Central memory CD8-positive, alpha-beta T cell (primary cell): Measurements from ENCODE around the gene TSPAN5.

Experiments used
- ATAC-seq: fragments of 150-1000 bp; cut with Tn5 transposase; replicated peaks from 2 replicates; pipeline ENCODE4 v1.10.0; 2022; ENCODE audit warnings: mild to moderate bottlenecking, moderate FRiP score, moderate number of reproducible peaks; ENCODE audit not compliant: poor library complexity, severe bottlenecking; ENCODE audit errors: extremely low read depth
- DNase-seq, 2 donors: peaks; one replicate each; pipeline ENCODE4 v3.0.0; 2021; ENCODE audit warnings: low spot score in 2 of 2
- H3K27ac Mint-ChIP-seq: one replicate; pipeline ENCODE4 v1.8.0; 2022; ENCODE audit warnings: low read depth, mild to moderate bottlenecking, moderate library complexity, mixed read lengths
- H3K27me3 Mint-ChIP-seq: one replicate; pipeline ENCODE4 v1.8.0; 2022; ENCODE audit warnings: mixed read lengths
- H3K36me3 Mint-ChIP-seq: one replicate; pipeline ENCODE4 v1.8.0; 2022; ENCODE audit warnings: mild to moderate bottlenecking, moderate library complexity, mixed read lengths; ENCODE audit not compliant: insufficient read depth
- H3K4me1 Mint-ChIP-seq: one replicate; pipeline ENCODE4 v1.8.0; 2022; ENCODE audit warnings: mixed read lengths
- H3K4me3 Mint-ChIP-seq: one replicate; pipeline ENCODE4 v1.8.0; 2022; ENCODE audit warnings: mild to moderate bottlenecking, moderate library complexity, mixed read lengths
- H3K9me3 Mint-ChIP-seq: one replicate; pipeline ENCODE4 v1.8.0; 2022; ENCODE audit warnings: mixed read lengths

Gene TSPAN5

DNA sequence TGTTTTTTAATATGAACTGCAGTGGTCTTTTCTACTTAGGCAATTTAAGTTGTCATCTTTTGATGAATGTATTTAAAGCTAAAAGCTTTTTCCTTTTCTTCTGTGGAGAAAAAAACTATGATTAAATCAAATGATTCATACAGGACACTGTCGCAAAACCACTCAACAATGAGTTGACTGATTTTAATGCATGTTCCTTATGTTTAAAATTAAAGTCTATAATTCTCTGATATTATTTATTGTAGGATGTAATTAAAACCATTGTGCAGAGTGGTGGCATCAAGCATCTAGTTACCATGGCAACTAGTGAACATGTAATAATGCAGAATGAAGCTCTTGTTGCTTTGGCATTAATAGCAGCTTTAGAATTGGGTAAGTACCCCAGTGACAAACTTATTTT is 224.7 kb downstream of the TSPAN5 start:
- DNase-seq: no peak
- Mint-ChIP-seq H3K4me3 (no peak overlapping the region), H3K4me1 (no peaks in the 10 kb centered on the region), H3K27ac (no peak overlapping the region), H3K36me3 (peaks cover 13% of the 10 kb centered on the region), H3K9me3 (no peaks in the 10 kb centered on the region), H3K27me3 (no peaks in the 10 kb centered on the region)
- ATAC-seq: no peak

- no peak for DNase-seq
Measured at GRCh38 chr4:98430708-98431403, 227.6 kb downstream of the TSPAN5 start.

DNA sequence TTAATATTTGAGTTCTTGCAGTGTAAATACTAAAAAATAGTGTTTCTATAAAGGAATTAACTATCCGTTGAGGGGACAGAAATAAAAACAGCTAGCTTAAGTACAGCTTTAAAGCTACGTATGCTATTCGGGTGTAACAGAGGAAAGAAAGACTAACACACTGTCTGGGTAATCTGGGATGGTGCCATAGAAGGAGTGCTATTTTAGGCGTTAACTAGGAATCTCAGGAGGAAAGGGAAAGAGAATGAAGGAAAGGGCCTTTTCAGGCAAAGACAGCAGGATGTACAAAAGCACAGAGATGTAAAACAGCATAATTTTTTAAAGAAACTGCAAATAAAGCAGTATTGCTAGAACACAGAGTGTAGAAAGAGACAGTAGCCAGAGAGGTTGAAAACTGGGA is 235.4 kb downstream of the TSPAN5 start:
- no peaks in the 10 kb centered on the region for H3K27me3 Mint-ChIP-seq
- ATAC-seq: no peak
- H3K36me3 Mint-ChIP-seq: peaks cover 18% of the 10 kb centered on the region
- no peak overlapping the region for H3K4me3 Mint-ChIP-seq
- H3K9me3 Mint-ChIP-seq: peaks cover 3% of the 10 kb centered on the region
- DNase-seq: no peak
- H3K27ac Mint-ChIP-seq: no peak overlapping the region
- no peaks in the 10 kb centered on the region for H3K4me1 Mint-ChIP-seq

More at GRCh38 chr4:98430708-98431403, 227.6 kb downstream of the TSPAN5 start:
- Mint-ChIP-seq H3K27me3 (no peaks in the 10 kb centered on the region), H3K27ac (no peak overlapping the region), H3K9me3 (peaks cover 3% of the 10 kb centered on the region), H3K4me3 (no peak overlapping the region), H3K4me1 (no peaks in the 10 kb centered on the region), H3K36me3 (peaks cover 4% of the 10 kb centered on the region)
- ATAC-seq: no peak

- DNase-seq (no peak), ATAC-seq (no peak)
- Mint-ChIP-seq H3K27me3 (no peaks in the 10 kb centered on the region), H3K36me3 (peaks cover 23% of the 10 kb centered on the region), H3K27ac (no peak overlapping the region), H3K4me3 (no peak overlapping the region), H3K9me3 (no peaks in the 10 kb centered on the region), H3K4me1 (no peaks in the 10 kb centered on the region)
Measured at GRCh38 chr4:98421111-98421510, 237.3 kb downstream of the TSPAN5 start.
